Lower lobe of right lung (tissue), 2 donors: ENCODE results near the gene SCGB3A1. TPM values are rescaled to one million over a fixed set of nuclear protein-coding genes. Genes with fewer than 3 reads are reported as not detected.

Experiments used
- ATAC-seq, 2 donors: fragments of 200-7000 bp; cut with Tn5 transposase; one replicate each; pipeline ENCODE4 v1.9.1; 2020 to 2022; ENCODE audit warnings: mild to moderate bottlenecking in 2 of 2, moderate library complexity in 2 of 2
- DNase-seq: peaks from one replicate; pipeline ENCODE4 v3.0.0-alpha.2; 2020
- H3K27ac ChIP-seq: fragments of 200-600 bp; one replicate; pipeline ENCODE4 v1.8.0; 2022
- H3K27me3 ChIP-seq: fragments of 200-600 bp; one replicate; pipeline ENCODE4 v1.8.0; 2022; ENCODE audit warnings: low read depth
- H3K36me3 ChIP-seq: fragments of 200-600 bp; one replicate; pipeline ENCODE4 v1.8.0; 2022; ENCODE audit warnings: mild to moderate bottlenecking
- H3K4me1 ChIP-seq: fragments of 200-600 bp; one replicate; pipeline ENCODE4 v1.8.0; 2022
- H3K4me3 ChIP-seq: fragments of 200-600 bp; one replicate; pipeline ENCODE4 v1.8.0; 2022; ENCODE audit warnings: mild to moderate bottlenecking
- H3K9me3 ChIP-seq: fragments of 200-600 bp; one replicate; pipeline ENCODE4 v1.8.0; 2022
- intact Hi-C: fragments of 100-400 bp; cut with DNase I; formaldehyde crosslinking; loops from one replicate; pipeline ENCODE4 v1.11.0; 2022
- total RNA-seq: library from RNA; stranded (reverse); fragmentation: NEBNext Ultra II Directional; extraction: Animal tissue kit (Norgen Biotek cat#: 25700); gene quantifications from one replicate; pipeline ENCODE4 v1.2.1, GENCODE V29; 2021
- TF ChIP-seq, protein P1 (sequence below): fragments of 200-600 bp; IDR thresholded peaks from one replicate; pipeline ENCODE4 v1.8.0; 2022; ENCODE audit warnings: antibody characterized with exemption, mild to moderate bottlenecking
- donor health status: DM: no; HTN: yes; CAD: no; lungs with severe emphysema.

SCGB3A1 gene
- total RNA-seq, 1 donor from 2014 or later: 1,318 TPM

DNA sequence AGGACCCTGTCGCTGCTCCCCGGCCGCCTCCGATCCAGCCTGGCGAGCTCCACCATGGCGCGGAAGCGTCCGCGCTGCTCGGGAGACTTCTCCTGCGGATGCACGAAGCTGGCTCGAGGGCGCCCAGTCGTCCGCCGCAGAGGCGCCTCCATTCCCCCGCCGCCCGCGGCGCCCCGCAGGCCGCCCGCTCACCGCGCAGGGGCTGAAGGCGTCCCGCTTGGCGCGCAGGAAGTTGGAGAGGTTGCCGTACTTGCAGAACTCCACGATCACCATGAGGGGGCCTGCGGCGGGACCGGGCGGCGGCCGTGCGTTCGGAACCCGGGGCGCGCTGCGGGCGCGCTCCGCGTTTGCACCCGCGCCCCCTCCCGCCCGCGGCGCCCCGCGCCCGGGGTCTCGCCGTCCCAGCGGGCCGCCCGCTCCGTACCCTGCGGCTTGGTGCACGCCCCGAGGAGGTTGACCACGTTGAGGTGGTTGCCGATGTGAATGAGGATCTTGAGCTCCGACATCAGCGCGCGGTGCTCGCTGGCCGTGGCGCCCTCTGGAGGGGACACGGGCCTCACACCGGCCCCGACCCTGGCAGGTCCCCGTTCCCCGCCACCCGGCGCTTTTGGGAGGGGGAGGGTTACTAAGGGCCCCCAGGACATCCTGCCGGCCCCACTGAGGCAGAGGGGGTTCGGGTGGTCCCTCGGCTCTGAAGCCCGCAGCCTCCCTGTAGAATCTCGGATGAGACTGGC is 27.7 kb upstream of the SCGB3A1 start:
- Histone ChIP-seq H3K36me3 (no peaks in the 10 kb centered on the region), H3K4me3 (peak overlapping the region; percentile 41), H3K27ac (no peak overlapping the region), H3K9me3 (no peaks in the 10 kb centered on the region), H3K4me1 (no peaks in the 10 kb centered on the region), H3K27me3 (peaks cover 11% of the 10 kb centered on the region)
- TF ChIP-seq, protein P1, sequence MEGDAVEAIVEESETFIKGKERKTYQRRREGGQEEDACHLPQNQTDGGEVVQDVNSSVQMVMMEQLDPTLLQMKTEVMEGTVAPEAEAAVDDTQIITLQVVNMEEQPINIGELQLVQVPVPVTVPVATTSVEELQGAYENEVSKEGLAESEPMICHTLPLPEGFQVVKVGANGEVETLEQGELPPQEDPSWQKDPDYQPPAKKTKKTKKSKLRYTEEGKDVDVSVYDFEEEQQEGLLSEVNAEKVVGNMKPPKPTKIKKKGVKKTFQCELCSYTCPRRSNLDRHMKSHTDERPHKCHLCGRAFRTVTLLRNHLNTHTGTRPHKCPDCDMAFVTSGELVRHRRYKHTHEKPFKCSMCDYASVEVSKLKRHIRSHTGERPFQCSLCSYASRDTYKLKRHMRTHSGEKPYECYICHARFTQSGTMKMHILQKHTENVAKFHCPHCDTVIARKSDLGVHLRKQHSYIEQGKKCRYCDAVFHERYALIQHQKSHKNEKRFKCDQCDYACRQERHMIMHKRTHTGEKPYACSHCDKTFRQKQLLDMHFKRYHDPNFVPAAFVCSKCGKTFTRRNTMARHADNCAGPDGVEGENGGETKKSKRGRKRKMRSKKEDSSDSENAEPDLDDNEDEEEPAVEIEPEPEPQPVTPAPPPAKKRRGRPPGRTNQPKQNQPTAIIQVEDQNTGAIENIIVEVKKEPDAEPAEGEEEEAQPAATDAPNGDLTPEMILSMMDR: peak; percentile 25
- DNase-seq: no peak
- ATAC-seq: peak; percentile 25 to 35
- intact Hi-C loops: no loop called here

- no peaks in the 10 kb centered on the region for H3K36me3 ChIP-seq
- intact Hi-C loops: no loop called here
- no peak for DNase-seq
- no peak overlapping the region for H3K27ac ChIP-seq
- no peaks in the 10 kb centered on the region for H3K4me1 ChIP-seq
- peak overlapping the region; percentile 41 for H3K4me3 ChIP-seq
- no peaks in the 10 kb centered on the region for H3K9me3 ChIP-seq
- ATAC-seq: peak in 1 of 2 donors; percentile 11
- TF ChIP-seq, protein P1: no peak
- H3K27me3 ChIP-seq: peaks cover 11% of the 10 kb centered on the region
These were observed 27.2 kb upstream of the SCGB3A1 start for GRCh38 chr5:180618487-180618828.

GRCh38 chr5:180613814-180614188 is 22.5 kb upstream of the SCGB3A1 start:
- intact Hi-C loops: no loop called here
- no peak for DNase-seq

GRCh38 chr5:180613188-180613813 is 22.0 kb upstream of the SCGB3A1 start:
- no peak for ATAC-seq
- H3K4me1 ChIP-seq: no peaks in the 10 kb centered on the region

More at GRCh38 chr5:180613814-180614188, 22.5 kb upstream of the SCGB3A1 start:
- ATAC-seq: no peak
- TF ChIP-seq, protein P1: no peak
- Histone ChIP-seq H3K36me3 (no peaks in the 10 kb centered on the region), H3K27me3 (no peaks in the 10 kb centered on the region), H3K4me1 (no peaks in the 10 kb centered on the region), H3K9me3 (no peaks in the 10 kb centered on the region), H3K4me3 (no peak overlapping the region), H3K27ac (no peak overlapping the region)

DNA sequence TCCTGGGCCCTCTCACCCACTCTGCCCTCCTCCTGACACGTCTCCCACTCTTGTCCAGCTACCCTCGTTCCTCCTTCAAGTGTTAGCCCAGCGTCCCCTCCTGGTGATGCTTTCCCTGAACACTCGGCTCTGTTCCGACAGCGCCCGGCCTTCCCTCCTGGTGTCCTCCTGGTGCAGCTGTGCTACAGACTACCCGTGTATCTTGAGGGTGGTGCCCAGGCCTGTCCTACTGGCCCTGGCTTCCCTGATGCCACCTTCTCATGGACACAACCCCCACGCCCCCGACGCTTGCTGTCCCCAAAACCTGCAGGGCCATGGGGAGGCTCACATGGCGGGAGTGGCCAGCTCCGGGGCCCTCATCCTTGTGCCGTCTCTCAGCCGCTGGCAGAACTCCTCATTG is 21.4 kb upstream of the SCGB3A1 start:
- ATAC-seq (no peak), DNase-seq (no peak)

More at GRCh38 chr5:180613188-180613813, 22.0 kb upstream of the SCGB3A1 start:
- no peak for DNase-seq
- Histone ChIP-seq H3K27ac (no peak overlapping the region), H3K4me3 (no peak overlapping the region), H3K27me3 (no peaks in the 10 kb centered on the region), H3K36me3 (no peaks in the 10 kb centered on the region), H3K9me3 (no peaks in the 10 kb centered on the region)
- intact Hi-C loops: no loop called here
- TF ChIP-seq, protein P1: no peak

More for the DNA sequence above, 21.4 kb upstream of the SCGB3A1 start:
- H3K27me3 ChIP-seq: no peaks in the 10 kb centered on the region
- intact Hi-C loops: no loop called here
- TF ChIP-seq, protein P1: no peak
- no peak overlapping the region for H3K27ac ChIP-seq
- no peak overlapping the region for H3K4me3 ChIP-seq
- no peaks in the 10 kb centered on the region for H3K36me3 ChIP-seq
- no peaks in the 10 kb centered on the region for H3K4me1 ChIP-seq
- H3K9me3 ChIP-seq: no peaks in the 10 kb centered on the region
